Body of pancreas (tissue), 4 donors: ENCODE data around the gene AGPS. TPM values are rescaled to one million over a fixed set of nuclear protein-coding genes. Genes with fewer than 3 reads are reported as not detected.

Experiments
- ATAC-seq: fragments of 150-250 bp; one replicate; pipeline ENCODE4 v1.9.1; 2016
- DNase-seq, 4 donors: peaks; one replicate each; pipeline ENCODE4 v3.0.0-alpha.2; 2019
- H3K27ac ChIP-seq, 4 donors: fragments of 200-600 bp; sonication (generic); 1 replicate in 3 of 4; 2 replicates in 1 of 4; pipeline versions ENCODE4 v1.5.1 to v1.6.1; 2016 to 2019; ENCODE audit warnings: mild to moderate bottlenecking in 1 of 4, mixed read lengths in 1 of 4, moderate library complexity in 1 of 4
- H3K27me3 ChIP-seq, 2 donors: fragments of 200-600 bp; sonication (generic); one replicate each; pipeline ENCODE4 v1.6.0; 2016; ENCODE audit warnings: mild to moderate bottlenecking in 1 of 2
- H3K36me3 ChIP-seq, 2 donors: fragments of 200-600 bp; sonication (generic); replicated peaks in 1 of 2; 2 replicates each; pipeline ENCODE4 v1.5.1; 2016; ENCODE audit warnings: low read depth in 2 of 2; ENCODE audit not compliant: insufficient read depth in 1 of 2
- H3K4me1 ChIP-seq: fragments of 200-600 bp; sonication (generic); one replicate; pipeline ENCODE4 v1.6.0; 2016
- H3K4me3 ChIP-seq, 2 donors: fragments of 200-600 bp; sonication (generic); 1 replicate in 1 of 2; 2 replicates in 1 of 2; pipeline ENCODE4 v1.5.1; 2016 to 2019
- H3K9me3 ChIP-seq, 3 donors: fragments of 200-600 bp; sonication (generic); 1 replicate in 2 of 3; 2 replicates in 1 of 3; pipeline ENCODE4 v1.5.1; 2016
- CTCF ChIP-seq, 7 experiments: fragments of 450-650 bp in 4 of 7; fragments of 200-600 bp in 3 of 7; sonication (generic) in 3 of 7; IDR thresholded peaks; one replicate each; pipeline ENCODE4 v1.5.1; 2016 to 2019; ENCODE audit warnings: antibody characterized with exemption in 7 of 7
- POLR2A ChIP-seq, 3 donors: fragments of 450-650 bp; IDR thresholded peaks; one replicate each; pipeline ENCODE4 v1.6.1; 2016; ENCODE audit warnings: antibody characterized with exemption in 3 of 3, mild to moderate bottlenecking in 2 of 3
- WGBS, 2 donors: methylation state at CpG; one replicate each; pipeline ENCODE4 v1.1.5; 2017; 5-methylcytosine and 5-hydroxymethylcytosine counted together
- intact Hi-C: fragments of 100-400 bp; cut with DNase I; formaldehyde crosslinking; loops from one replicate; pipeline ENCODE4 v1.15.1; 2023
- total RNA-seq, 2 donors: library from RNA; depleted of rRNA; stranded (reverse); fragments of >200 nt; gene quantifications; one replicate each; pipeline ENCODE4 v1.1.0, GENCODE V29; 2016

AGPS gene
- total RNA-seq, 2 donors from 2014 or later = 18.4 to 57.7 TPM

GRCh38 chr2:177460973-177461585, 68.5 kb downstream of the AGPS start:
- TF ChIP-seq CTCF (IDR thresholded peaks at IDR 0.05) = no peak
- TF ChIP-seq POLR2A (IDR thresholded peaks at IDR 0.05) = no peak
- Histone ChIP-seq H3K27ac (no peak overlapping the region), H3K27me3 (no peaks in the 10 kb centered on the region), H3K4me1 (no peaks in the 10 kb centered on the region), H3K4me3 (no peak overlapping the region), H3K36me3 (peaks cover 0 to 4% of the 10 kb centered on the region in 2 donors), H3K9me3 (no peaks in the 10 kb centered on the region)
- 87 to 92% methylated on average over 5 of the region's 5 CpGs for WGBS, 2 donors
- intact Hi-C loops = no loop called here
- DNase-seq = no peak
- no peak for ATAC-seq

GRCh38 chr2:177464549-177464948, 72.0 kb downstream of the AGPS start:
- no peak overlapping the region for H3K4me3 ChIP-seq
- TF ChIP-seq CTCF (IDR thresholded peaks at IDR 0.05) = no peak
- no peak for TF ChIP-seq POLR2A (IDR thresholded peaks at IDR 0.05)
- no peaks in the 10 kb centered on the region for H3K9me3 ChIP-seq
- H3K4me1 ChIP-seq = no peaks in the 10 kb centered on the region
- DNase-seq = no peak
- no peak for ATAC-seq
- intact Hi-C loops = no loop called here
- H3K27ac ChIP-seq = no peak overlapping the region
- H3K27me3 ChIP-seq = no peaks in the 10 kb centered on the region
- peaks cover 0 to 4% of the 10 kb centered on the region in 2 donors for H3K36me3 ChIP-seq
- 84 to 97% methylated on average over 3 of the region's 3 CpGs for WGBS, 2 donors

GRCh38 chr2:177465400-177466138, 73.0 kb downstream of the AGPS start:
- intact Hi-C loops = no loop called here
- WGBS, 2 donors = 95 to 99% methylated on average over 14 of the region's 14 CpGs
- ATAC-seq = no peak
- TF ChIP-seq CTCF (IDR thresholded peaks at IDR 0.05) (no peak), POLR2A (IDR thresholded peaks at IDR 0.05) (no peak)
- no peak overlapping the region for H3K4me3 ChIP-seq
- no peaks in the 10 kb centered on the region for H3K9me3 ChIP-seq
- H3K27me3 ChIP-seq = no peaks in the 10 kb centered on the region
- no peak for DNase-seq
- H3K36me3 ChIP-seq = peaks cover 0 to 4% of the 10 kb centered on the region in 2 donors
- H3K4me1 ChIP-seq = no peaks in the 10 kb centered on the region
- H3K27ac ChIP-seq = no peak overlapping the region

- intact Hi-C loops = no loop called here
- WGBS, 2 donors = 90 to 100% methylated on average over 1 to 15 of the region's 17 CpGs
- ATAC-seq (no peak), DNase-seq (no peak)
- no peaks in the 10 kb centered on the region for H3K9me3 ChIP-seq
- no peak overlapping the region for H3K4me3 ChIP-seq
- TF ChIP-seq POLR2A (IDR thresholded peaks at IDR 0.05) (no peak), CTCF (IDR thresholded peaks at IDR 0.05) (no peak)
- H3K27me3 ChIP-seq = no peaks in the 10 kb centered on the region
- H3K4me1 ChIP-seq = no peaks in the 10 kb centered on the region
- no peak overlapping the region for H3K27ac ChIP-seq
- peaks cover 0 to 4% of the 10 kb centered on the region in 2 donors for H3K36me3 ChIP-seq
Measured at GRCh38 chr2:177466337-177467195, 74.0 kb downstream of the AGPS start.
